ENCODE measurements around the gene SIRPD. TPM values are rescaled to one million over a fixed set of nuclear protein-coding genes. Genes with fewer than 3 reads are reported as not detected.

Gene SIRPD
- total and polyA plus RNA-seq, 2 of the 8 experiments (the other 6 are each of a cell fraction or from before 2014, with no cell fraction given), result not detected

- Histone ChIP-seq H3K27me3 (replicated peaks in 1 of 4; ENCODE audit: control insufficient read depth in 3 of 4, extremely low read depth in 1 of 4, insufficient read depth in 3 of 4, low read length in 3 of 4) (no peaks in the 10 kb centered on the region), H3K14ac (ENCODE audit: insufficient read length) (no peak overlapping the region), H3K4me1 (replicated peaks in 1 of 4; ENCODE audit: control insufficient read depth in 3 of 4, insufficient read depth in 4 of 4, low read length in 3 of 4) (no peaks in the 10 kb centered on the region), H2BK15ac (ENCODE audit: low read length) (no peak overlapping the region), H2BK5ac (ENCODE audit: low read depth, low read length) (no peak overlapping the region), H3K79me1 (ENCODE audit: low read depth, low read length) (no peaks in the 10 kb centered on the region), H2BK20ac (ENCODE audit: low read length) (no peak overlapping the region), H2BK12ac (ENCODE audit: low read depth, low read length) (no peak overlapping the region), H4K20me1 (replicated peaks in 1 of 2; ENCODE audit: control insufficient read depth in 1 of 2, insufficient read depth in 2 of 2, low read length in 2 of 2) (no peaks in the 10 kb centered on the region), H2BK120ac (replicated peaks; ENCODE audit: low read depth, low read length) (no peak overlapping the region), H3K56ac (replicated peaks; ENCODE audit: insufficient read length, low read depth, low read length) (no peak overlapping the region), H3K4me3 (ENCODE audit: extremely low read depth in 1 of 4, insufficient read depth in 2 of 4, low read depth in 3 of 4, low read length in 4 of 4) (no peak overlapping the region), H4K8ac (ENCODE audit: extremely low read depth, insufficient read depth, low read length) (no peak overlapping the region), H2AFZ (ENCODE audit: low read length) (no peak overlapping the region), H3K23ac (ENCODE audit: insufficient read length) (no peak overlapping the region), H3K9ac (replicated peaks in 1 of 4; ENCODE audit: extremely low read depth in 1 of 4, low read depth in 3 of 4, low read length in 3 of 4) (no peak overlapping the region), H2AK5ac (ENCODE audit: low read depth, low read length) (no peak overlapping the region), H3K23me2 (ENCODE audit: low read depth, low read length) (no peaks in the 10 kb centered on the region), H3K4me2 (ENCODE audit: insufficient read depth in 1 of 2, low read depth in 2 of 2, low read length in 2 of 2) (no peak overlapping the region), H3K79me2 (ENCODE audit: control insufficient read depth in 1 of 2, insufficient read depth in 2 of 2, low read length in 2 of 2) (no peaks in the 10 kb centered on the region), H3K18ac (ENCODE audit: extremely low read depth, low read length) (no peak overlapping the region), H3K4ac (replicated peaks; ENCODE audit: insufficient read length, low read depth, low read length) (no peak overlapping the region), H3K27ac (ENCODE audit: low read depth, low read length) (no peak overlapping the region), H4K91ac (replicated peaks; ENCODE audit: insufficient read length, low read length) (no peak overlapping the region), H3K36me3 (ENCODE audit: control insufficient read depth in 2 of 4, insufficient read depth in 4 of 4, low read length in 3 of 4) (no peaks in the 10 kb centered on the region), H3K9me3 (ENCODE audit: insufficient read depth in 2 of 2, low read depth in 1 of 2, low read length in 1 of 2) (no peaks in the 10 kb centered on the region), H4K5ac (ENCODE audit: insufficient read length, low read depth, low read length) (no peak overlapping the region)
- ChIA-PET CTCF (ENCODE audit: partially characterized antibody) (interaction anchor here (1.2 kb wide), 1 partner anchor 18 kb away, joined by 4 read pairs; no protein-coding TSS in a partner anchor), POLR2A (ENCODE audit: partially characterized antibody) (no interaction called here)
- DNase-seq (ENCODE audit: low read depth in 1 of 2, low spot score in 2 of 2) (no peak), FAIRE-seq (no peak)
- WGBS, 2 experiments (ENCODE audit: extremely low coverage in 1 of 2, insufficient coverage in 1 of 2, insufficient read length in 1 of 2, insufficient replicate concordance in 2 of 2, low coverage in 1 of 2, low lambda C conversion rate in 2 of 2, missing lambda C conversion rate in 1 of 2), result 83% methylated on average over 2 of the region's 2 CpGs; no CpG with 5 or more reads in 1 of the 2 experiments
- TF ChIP-seq HDAC6 (IDR thresholded peaks at IDR 0.05; ENCODE audit: low read depth, low read length) (no peak), KDM5A (IDR thresholded peaks at IDR 0.05; ENCODE audit: low read length) (no peak), CHD1 (IDR thresholded peaks at IDR 0.05; ENCODE audit: low read depth, low read length) (no peak), SIRT6 (IDR thresholded peaks at IDR 0.05; ENCODE audit: low read length) (no peak), FOSL1 (IDR thresholded peaks at IDR 0.05; ENCODE audit: insufficient read depth, low read depth, low read length) (no peak), SP2 (IDR thresholded peaks at IDR 0.05; ENCODE audit: low read length) (no peak), ATF3 (IDR thresholded peaks at IDR 0.05; ENCODE audit: insufficient read depth, low read depth, low read length) (no peak), ASH2L (IDR thresholded peaks at IDR 0.05; ENCODE audit: low read length) (no peak), TCF12 (IDR thresholded peaks at IDR 0.05; ENCODE audit: low read depth, low read length) (no peak), CHD2 (IDR thresholded peaks at IDR 0.05; ENCODE audit: low read length) (no peak)
Observed at GRCh38 chr20:1486566-1486965, 70.9 kb downstream of the SIRPD start.

Data from H1 (cell line).